ENCODE data around the gene PDE8A.

DNA sequence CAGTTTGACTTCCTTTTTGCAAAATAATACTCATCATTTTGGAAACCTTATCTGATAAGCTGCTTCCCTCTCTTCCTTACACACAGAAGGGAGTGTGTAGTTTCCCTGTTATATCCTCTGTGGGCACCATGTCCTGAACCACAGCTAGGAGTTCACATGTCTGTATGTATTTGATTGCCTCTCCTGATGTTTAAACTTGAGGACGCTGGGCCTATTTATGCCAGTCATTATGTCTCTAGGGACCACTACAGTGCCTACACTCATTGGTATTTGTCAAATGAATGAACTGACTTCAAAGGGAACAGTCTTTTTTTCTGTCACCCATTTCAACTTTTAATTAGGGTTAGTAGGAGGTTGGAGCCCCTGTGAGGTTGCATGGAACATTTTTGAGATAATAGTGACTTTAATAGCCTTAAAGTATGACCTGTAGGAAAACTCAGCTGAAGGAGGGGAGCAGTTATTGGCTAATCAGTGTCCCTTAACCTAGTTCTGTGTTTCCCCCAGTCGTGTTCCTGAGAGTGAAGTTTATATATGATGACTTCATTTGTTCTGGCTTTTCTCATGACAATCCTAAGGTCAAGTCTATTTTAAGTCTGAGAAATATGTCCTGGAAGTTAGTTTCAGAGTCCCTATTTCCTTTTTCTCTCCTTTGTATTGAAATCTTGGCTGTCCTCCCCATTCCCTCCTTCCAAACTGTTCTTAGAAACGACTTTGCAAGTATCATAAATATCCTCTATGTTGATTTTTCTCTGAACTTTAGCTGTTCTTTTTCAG is 28.9 kb downstream of the PDE8A start:
- TF ChIP-seq, protein P1, sequence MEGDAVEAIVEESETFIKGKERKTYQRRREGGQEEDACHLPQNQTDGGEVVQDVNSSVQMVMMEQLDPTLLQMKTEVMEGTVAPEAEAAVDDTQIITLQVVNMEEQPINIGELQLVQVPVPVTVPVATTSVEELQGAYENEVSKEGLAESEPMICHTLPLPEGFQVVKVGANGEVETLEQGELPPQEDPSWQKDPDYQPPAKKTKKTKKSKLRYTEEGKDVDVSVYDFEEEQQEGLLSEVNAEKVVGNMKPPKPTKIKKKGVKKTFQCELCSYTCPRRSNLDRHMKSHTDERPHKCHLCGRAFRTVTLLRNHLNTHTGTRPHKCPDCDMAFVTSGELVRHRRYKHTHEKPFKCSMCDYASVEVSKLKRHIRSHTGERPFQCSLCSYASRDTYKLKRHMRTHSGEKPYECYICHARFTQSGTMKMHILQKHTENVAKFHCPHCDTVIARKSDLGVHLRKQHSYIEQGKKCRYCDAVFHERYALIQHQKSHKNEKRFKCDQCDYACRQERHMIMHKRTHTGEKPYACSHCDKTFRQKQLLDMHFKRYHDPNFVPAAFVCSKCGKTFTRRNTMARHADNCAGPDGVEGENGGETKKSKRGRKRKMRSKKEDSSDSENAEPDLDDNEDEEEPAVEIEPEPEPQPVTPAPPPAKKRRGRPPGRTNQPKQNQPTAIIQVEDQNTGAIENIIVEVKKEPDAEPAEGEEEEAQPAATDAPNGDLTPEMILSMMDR (IDR thresholded peaks at IDR 0.05; ENCODE audit: low read length) = no peak
- no peak for TF ChIP-seq EZH2phosphoT487 (IDR thresholded peaks at IDR 0.05; ENCODE audit: low read length)
